Measurements from ENCODE around the gene CFAP92. TPM values are rescaled to one million over a fixed set of nuclear protein-coding genes. Genes with fewer than 3 reads are reported as not detected.

Gene CFAP92
- total RNA-seq, 3 donors from 2014 or later: 1.1 to 1.5 (median 1.3) TPM

DNA sequence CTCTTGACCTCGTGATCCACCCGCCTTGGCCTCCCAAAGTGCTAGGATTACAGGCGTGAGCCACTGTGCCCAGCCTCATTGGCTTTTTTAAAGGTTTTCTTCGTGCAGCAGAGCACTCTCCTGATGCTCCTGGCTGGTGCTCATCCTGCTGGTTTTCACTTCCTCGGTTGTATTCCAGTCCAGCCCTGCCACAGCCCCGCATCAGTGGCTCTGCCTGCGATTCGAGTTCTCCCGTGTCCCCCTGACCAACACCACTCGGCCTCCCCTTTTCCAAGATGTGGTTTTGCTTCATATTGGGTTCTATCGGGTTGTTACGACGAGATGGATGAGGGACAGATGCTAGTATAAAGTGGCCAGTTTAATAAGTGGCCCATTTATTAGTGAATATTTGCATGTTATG is 35.0 kb upstream of the CFAP92 start:
- Histone ChIP-seq H3K36me3 (ENCODE audit: low read depth) (no peaks in the 10 kb centered on the region), H3K9me3 (no peaks in the 10 kb centered on the region), H3K4me3 (no peak overlapping the region), H3K4me1 (ENCODE audit: low read depth) (peaks cover 7% of the 10 kb centered on the region)
- ATAC-seq: no peak
- TF ChIP-seq, protein P1, sequence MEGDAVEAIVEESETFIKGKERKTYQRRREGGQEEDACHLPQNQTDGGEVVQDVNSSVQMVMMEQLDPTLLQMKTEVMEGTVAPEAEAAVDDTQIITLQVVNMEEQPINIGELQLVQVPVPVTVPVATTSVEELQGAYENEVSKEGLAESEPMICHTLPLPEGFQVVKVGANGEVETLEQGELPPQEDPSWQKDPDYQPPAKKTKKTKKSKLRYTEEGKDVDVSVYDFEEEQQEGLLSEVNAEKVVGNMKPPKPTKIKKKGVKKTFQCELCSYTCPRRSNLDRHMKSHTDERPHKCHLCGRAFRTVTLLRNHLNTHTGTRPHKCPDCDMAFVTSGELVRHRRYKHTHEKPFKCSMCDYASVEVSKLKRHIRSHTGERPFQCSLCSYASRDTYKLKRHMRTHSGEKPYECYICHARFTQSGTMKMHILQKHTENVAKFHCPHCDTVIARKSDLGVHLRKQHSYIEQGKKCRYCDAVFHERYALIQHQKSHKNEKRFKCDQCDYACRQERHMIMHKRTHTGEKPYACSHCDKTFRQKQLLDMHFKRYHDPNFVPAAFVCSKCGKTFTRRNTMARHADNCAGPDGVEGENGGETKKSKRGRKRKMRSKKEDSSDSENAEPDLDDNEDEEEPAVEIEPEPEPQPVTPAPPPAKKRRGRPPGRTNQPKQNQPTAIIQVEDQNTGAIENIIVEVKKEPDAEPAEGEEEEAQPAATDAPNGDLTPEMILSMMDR (IDR thresholded peaks at IDR 0.05): no peak
- peak in 1 of 3 donors; percentile 12 for DNase-seq
- intact Hi-C loops (cut with DNase I, micrococcal nuclease): no loop called here

DNA sequence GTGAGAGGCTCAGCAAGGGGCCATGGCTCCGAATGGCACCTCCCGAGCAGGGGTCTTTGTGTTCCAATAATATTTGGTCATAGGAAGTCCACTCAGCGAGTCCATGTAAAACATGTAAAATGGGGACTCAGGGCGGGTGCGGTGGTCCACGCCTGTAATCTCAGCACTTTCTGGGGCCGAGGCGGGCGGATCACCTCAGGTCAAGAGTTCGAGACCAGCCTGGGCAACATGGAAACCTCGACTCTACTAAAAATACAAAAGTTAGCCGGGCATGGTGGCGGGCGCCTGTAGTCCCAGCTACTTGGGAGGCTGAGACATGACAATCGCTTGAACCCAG is 33.6 kb upstream of the CFAP92 start:
- Histone ChIP-seq H3K4me1 (ENCODE audit: low read depth) (peaks cover 7% of the 10 kb centered on the region), H3K4me3 (no peak overlapping the region), H3K9me3 (no peaks in the 10 kb centered on the region), H3K36me3 (ENCODE audit: low read depth) (no peaks in the 10 kb centered on the region)
- TF ChIP-seq, protein P1 (IDR thresholded peaks at IDR 0.05): no peak
- intact Hi-C loops (cut with DNase I, micrococcal nuclease): no loop called here
- ATAC-seq: no peak
- DNase-seq: no peak

DNA sequence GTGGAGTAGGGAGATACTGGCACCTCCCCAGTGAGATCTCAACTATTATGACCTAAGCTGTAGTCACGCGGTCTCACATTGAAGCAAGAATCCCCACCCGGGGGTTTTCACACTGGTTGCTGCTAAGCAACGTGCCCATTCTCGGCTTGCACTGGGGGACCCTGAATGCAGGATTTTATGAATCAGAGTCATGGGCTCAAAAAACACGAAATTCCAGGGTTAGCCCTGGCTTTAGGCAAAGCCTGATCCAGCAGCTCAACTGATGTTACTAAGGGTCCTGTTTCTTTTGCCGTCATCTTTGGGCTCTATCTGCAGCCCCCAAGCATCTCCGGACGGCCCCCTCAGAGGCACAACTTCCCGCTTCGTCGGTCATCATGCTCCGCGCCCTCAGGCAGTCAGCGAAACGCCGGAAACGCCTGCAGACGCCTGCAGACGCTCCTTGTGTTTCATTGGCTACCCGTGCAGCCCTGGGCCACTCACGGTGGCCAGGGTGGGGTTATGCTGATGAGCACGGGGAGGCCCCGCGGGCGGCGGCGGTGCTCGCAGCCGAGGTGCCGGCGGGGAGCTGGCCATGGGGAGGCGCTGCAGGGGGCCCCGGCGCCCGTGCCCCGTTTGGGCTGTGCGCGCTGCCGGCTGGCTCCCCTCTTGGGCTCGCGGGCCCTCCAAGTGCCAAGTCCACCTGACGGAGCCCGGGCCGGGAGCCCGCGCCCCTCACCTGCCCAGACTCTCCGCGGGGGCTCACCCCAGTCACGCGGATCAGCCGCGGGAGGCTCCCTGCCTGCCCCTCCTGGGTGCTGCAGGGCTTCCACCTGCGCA is 33.1 kb upstream of the CFAP92 start:
- DNase-seq (peak; percentile 92 to 96 (median 94)), ATAC-seq (peak; percentile 98)
- TF ChIP-seq, protein P1 (IDR thresholded peaks at IDR 0.05): peak; percentile 79
- intact Hi-C loops (cut with DNase I, micrococcal nuclease): no loop called here
- Histone ChIP-seq H3K9me3 (no peaks in the 10 kb centered on the region), H3K4me1 (ENCODE audit: low read depth) (peaks cover 7% of the 10 kb centered on the region), H3K36me3 (ENCODE audit: low read depth) (no peaks in the 10 kb centered on the region), H3K4me3 (no peak overlapping the region)

DNA sequence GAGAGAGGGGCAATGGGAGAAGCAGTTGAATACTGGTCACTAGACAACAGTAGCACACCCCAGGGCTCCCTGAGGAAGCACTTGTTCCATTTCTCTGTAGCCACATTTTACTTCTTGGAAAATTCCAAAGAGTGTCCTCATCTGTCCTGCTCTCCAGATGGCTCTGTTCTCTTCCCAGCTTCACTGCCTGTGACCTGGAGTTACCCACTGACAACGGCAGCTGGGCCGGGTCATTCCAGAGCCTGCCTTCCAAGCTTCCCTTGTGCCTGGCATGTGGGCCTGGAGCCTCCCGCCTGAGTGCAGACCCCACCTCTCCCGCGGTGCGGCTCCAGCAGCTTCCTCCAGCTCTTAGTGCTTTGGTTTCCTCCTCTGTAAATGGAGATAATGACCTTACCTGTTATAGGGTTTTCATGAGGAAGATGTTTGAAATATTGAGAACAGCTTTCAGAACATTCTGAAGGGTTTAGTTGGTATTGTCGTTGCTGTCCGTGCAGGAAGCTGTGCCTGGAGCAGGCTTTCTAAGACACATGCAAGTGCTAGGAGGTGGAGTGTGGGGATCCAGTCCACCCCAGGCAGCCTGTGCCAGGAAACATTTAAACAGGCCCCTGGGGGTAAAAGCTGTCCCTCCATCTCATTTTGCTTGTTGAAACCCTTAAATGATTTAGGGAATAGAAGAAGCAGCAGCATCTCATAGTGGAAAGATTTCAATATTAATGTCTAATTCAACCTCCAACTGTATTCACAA is 32.0 kb upstream of the CFAP92 start:
- peaks cover 7% of the 10 kb centered on the region for H3K4me1 ChIP-seq (ENCODE audit: low read depth)
- intact Hi-C loops (cut with DNase I, micrococcal nuclease): no loop called here
- TF ChIP-seq, protein P1 (IDR thresholded peaks at IDR 0.05): no peak
- ATAC-seq (no peak), DNase-seq (peak in 2 of 3 donors; percentile 54 to 59)
- H3K36me3 ChIP-seq (ENCODE audit: low read depth): no peaks in the 10 kb centered on the region
- no peak overlapping the region for H3K4me3 ChIP-seq
- no peaks in the 10 kb centered on the region for H3K9me3 ChIP-seq

DNA sequence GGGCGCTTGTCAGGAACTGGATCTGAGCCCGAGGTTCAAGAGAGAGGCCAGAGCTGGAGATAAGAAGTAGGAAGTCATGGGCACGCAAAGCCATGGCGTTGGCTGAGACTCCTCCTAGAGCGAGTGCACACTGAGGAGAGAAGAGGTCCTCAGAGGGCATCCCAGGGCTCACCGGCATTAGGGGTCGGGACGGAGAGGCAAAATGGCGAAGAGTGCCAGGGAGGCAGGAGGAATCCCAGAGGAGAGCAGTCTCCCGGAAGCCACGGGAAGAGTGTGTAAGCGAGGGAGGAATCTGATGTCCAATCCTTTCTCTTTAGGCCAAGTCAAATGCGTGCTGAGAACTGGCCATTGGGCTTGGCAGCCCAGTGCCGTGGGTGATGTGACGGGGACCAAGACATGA is 31.2 kb upstream of the CFAP92 start:
- TF ChIP-seq, protein P1 (IDR thresholded peaks at IDR 0.05): no peak
- Histone ChIP-seq H3K4me3 (no peak overlapping the region), H3K9me3 (no peaks in the 10 kb centered on the region), H3K36me3 (ENCODE audit: low read depth) (no peaks in the 10 kb centered on the region), H3K4me1 (ENCODE audit: low read depth) (peaks cover 7% of the 10 kb centered on the region)
- no peak for ATAC-seq
- intact Hi-C loops (cut with DNase I, micrococcal nuclease): no loop called here
- peak in 2 of 3 donors; percentile 24 to 40 for DNase-seq

All from mucosa of descending colon (tissue), 3 donors.